ENCODE measurements around the gene SLC9C1. TPM values are rescaled to one million over a fixed set of nuclear protein-coding genes. Genes with fewer than 3 reads are reported as not detected.

The SLC9C1 gene
- total RNA-seq, 1 experiment from 2014 or later = 0.79 TPM

DNA sequence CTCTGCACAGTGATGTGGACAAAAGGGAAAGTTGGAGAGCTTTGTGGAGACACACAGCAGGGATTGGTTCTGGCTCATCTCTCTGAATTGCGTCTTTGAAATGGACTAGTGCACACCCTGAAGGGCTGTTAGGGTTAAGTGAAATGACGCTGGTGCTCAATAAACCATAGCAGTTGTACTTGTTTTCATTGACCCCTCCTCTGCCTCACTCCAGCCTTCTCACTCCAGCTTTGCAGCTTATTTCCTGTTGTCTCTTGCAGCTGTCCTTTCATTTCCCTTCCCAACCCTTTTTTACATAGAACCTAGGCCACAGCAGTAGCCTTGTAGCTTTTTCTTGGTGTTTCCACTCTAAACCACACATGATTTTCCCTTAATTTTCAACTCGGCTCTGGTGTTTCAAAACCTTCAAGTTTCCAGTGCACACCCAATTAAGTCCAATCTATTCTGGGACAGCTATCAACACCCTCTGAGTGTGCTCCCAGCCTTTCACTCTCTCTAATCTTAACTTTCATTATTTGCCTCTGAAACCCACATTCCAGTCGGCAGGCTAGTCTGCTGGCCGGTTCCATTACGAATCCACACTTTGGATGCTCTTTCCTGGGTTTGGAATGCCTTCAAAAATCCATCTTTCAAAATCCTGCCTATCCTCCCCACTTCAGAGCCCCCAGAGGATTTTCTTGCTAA is 201.4 kb downstream of the SLC9C1 start:
- H3K27me3 ChIP-seq (ENCODE audit: insufficient read depth, low read length) = no peaks in the 10 kb centered on the region
- BruUV-seq (replicated peaks) = no TSS peak
- POLR2A ChIA-PET = no interaction called here
- no peaks in the 10 kb centered on the region for H4K20me1 ChIP-seq (ENCODE audit: insufficient read depth)
- H3K36me3 ChIP-seq (ENCODE audit: control insufficient read depth in 1 of 2, insufficient read depth in 2 of 2, low read length in 2 of 2) = peaks cover 0 to 9% of the 10 kb centered on the region in 2 experiments; a peak in 1 of 4 replicates
- no peaks in the 10 kb centered on the region for H3K9me2 ChIP-seq (ENCODE audit: insufficient read depth)
- H3K79me2 ChIP-seq (ENCODE audit: insufficient read depth, low read length) = peaks cover 67% of the 10 kb centered on the region
- RAD21 ChIA-PET (ENCODE audit: low non-redundant PET in 1 of 2, low total read pairs in 2 of 2, uncharacterized antibody in 2 of 2, unreplicated experiment in 2 of 2) = no interaction called here
- H3K9me3 ChIP-seq (ENCODE audit: control insufficient read depth in 1 of 2, insufficient read depth in 1 of 2, low read depth in 1 of 2, low read length in 2 of 2) = no peaks in the 10 kb centered on the region
- intact Hi-C loops (cut with micrococcal nuclease) = no loop called here
- no peak for DNase-seq (ENCODE audit: low read depth, low spot score)
- CTCF ChIA-PET = interaction anchor here (1.6 kb wide), 1 partner anchor 19 kb away, joined by 4 read pairs; no protein-coding TSS in a partner anchor
- H3K4me3 ChIP-seq (replicated peaks in 1 of 2; ENCODE audit: low read depth in 1 of 2, low read length in 2 of 2) = no peak overlapping the region
- H3K27ac ChIP-seq (ENCODE audit: low read depth, low read length) = no peak overlapping the region
- no peak for ATAC-seq
- H3K4me1 ChIP-seq (ENCODE audit: control insufficient read depth in 1 of 2, insufficient read depth in 2 of 2, low read length in 2 of 2) = peaks cover 13 to 35% of the 10 kb centered on the region in 2 experiments
- H3K4me2 ChIP-seq (ENCODE audit: low read length) = no peak overlapping the region
- no peak overlapping the region for H3K9ac ChIP-seq (ENCODE audit: low read length)
- TF ChIP-seq ZNF274 (IDR thresholded peaks at IDR 0.05; ENCODE audit: low read depth, low read length) (no peak), TCF7L2 (IDR thresholded peaks at IDR 0.05; ENCODE audit: borderline replicate concordance, extremely low read depth, insufficient read depth, insufficient read length) (no peak), POLR2A (IDR thresholded peaks at IDR 0.05; ENCODE audit: borderline replicate concordance, extremely low read depth, insufficient read depth, insufficient read length) (no peak), EGR1 (IDR thresholded peaks at IDR 0.05; ENCODE audit: low read depth) (no peak), EZH2 (IDR thresholded peaks at IDR 0.05) (no peak), ZFX (IDR thresholded peaks at IDR 0.05) (no peak), SIN3A (IDR thresholded peaks at IDR 0.05; ENCODE audit: low read depth) (no peak)
- TF ChIP-seq, protein P1, sequence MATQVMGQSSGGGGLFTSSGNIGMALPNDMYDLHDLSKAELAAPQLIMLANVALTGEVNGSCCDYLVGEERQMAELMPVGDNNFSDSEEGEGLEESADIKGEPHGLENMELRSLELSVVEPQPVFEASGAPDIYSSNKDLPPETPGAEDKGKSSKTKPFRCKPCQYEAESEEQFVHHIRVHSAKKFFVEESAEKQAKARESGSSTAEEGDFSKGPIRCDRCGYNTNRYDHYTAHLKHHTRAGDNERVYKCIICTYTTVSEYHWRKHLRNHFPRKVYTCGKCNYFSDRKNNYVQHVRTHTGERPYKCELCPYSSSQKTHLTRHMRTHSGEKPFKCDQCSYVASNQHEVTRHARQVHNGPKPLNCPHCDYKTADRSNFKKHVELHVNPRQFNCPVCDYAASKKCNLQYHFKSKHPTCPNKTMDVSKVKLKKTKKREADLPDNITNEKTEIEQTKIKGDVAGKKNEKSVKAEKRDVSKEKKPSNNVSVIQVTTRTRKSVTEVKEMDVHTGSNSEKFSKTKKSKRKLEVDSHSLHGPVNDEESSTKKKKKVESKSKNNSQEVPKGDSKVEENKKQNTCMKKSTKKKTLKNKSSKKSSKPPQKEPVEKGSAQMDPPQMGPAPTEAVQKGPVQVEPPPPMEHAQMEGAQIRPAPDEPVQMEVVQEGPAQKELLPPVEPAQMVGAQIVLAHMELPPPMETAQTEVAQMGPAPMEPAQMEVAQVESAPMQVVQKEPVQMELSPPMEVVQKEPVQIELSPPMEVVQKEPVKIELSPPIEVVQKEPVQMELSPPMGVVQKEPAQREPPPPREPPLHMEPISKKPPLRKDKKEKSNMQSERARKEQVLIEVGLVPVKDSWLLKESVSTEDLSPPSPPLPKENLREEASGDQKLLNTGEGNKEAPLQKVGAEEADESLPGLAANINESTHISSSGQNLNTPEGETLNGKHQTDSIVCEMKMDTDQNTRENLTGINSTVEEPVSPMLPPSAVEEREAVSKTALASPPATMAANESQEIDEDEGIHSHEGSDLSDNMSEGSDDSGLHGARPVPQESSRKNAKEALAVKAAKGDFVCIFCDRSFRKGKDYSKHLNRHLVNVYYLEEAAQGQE (IDR thresholded peaks at IDR 0.05; ENCODE audit: low read depth) = no peak
- no peak overlapping the region for H2AFZ ChIP-seq (ENCODE audit: low read depth, low read length, poor library complexity, severe bottlenecking)

All from HCT116 (cell line).